Cardiac muscle cell (in vitro differentiated cells and primary cell): ENCODE data around the gene NR2C1. TPM values are rescaled to one million over a fixed set of nuclear protein-coding genes. Genes with fewer than 3 reads are reported as not detected.

ENCODE experiments used
- DNase-seq, 2 donors: peaks; one replicate each; pipeline versions ENCODE4 v3.0.0 to v3.0.0-alpha.2; 2010 to 2017; ENCODE audit warnings: low read depth in 1 of 2, low spot score in 1 of 2
- H3K27ac ChIP-seq: fragments of 200-600 bp; sonication (generic); 2 replicates; pipeline ENCODE4 v1.5.1; 2016
- H3K27me3 ChIP-seq: fragments of 200-600 bp; sonication (generic); 2 replicates; pipeline ENCODE4 v1.6.0; 2016; ENCODE audit warnings: control low read depth
- H3K36me3 ChIP-seq: fragments of 200-600 bp; sonication (generic); 2 replicates; pipeline ENCODE4 v1.5.1; 2016; ENCODE audit warnings: control low read depth
- H3K4me1 ChIP-seq: fragments of 200-600 bp; sonication (generic); 2 replicates; pipeline ENCODE4 v1.8.1; 2017; ENCODE audit warnings: low read depth, mild to moderate bottlenecking, mixed run types
- H3K4me3 ChIP-seq: fragments of 200-600 bp; sonication (generic); 2 replicates; pipeline ENCODE4 v1.5.1; 2016; ENCODE audit warnings: mild to moderate bottlenecking
- H3K9me3 ChIP-seq: fragments of 200-600 bp; sonication (generic); 2 replicates; pipeline ENCODE4 v1.5.1; 2017; ENCODE audit warnings: low read depth, mild to moderate bottlenecking, control low read depth
- polyA plus RNA-seq: library from polyadenylated mRNA; unstranded; fragments of >200 nt; fragmentation: Nextera tagmentation; extraction: Ambion mirVana; gene quantifications from 2 replicates; pipeline ENCODE4 v1.2.1, GENCODE V29; 2016
- total RNA-seq: library from RNA; depleted of rRNA; stranded (reverse); fragments of >200 nt; gene quantifications from 2 replicates; pipeline ENCODE4 v1.2.3, GENCODE V29; 2016
- TF ChIP-seq, protein P1 (sequence below): IDR thresholded peaks from 2 replicates; pipeline ENCODE4 v1.5.1; 2012; ENCODE audit warnings: low read depth, mild to moderate bottlenecking, low read length

NR2C1 gene
- total and polyA plus RNA-seq, 2 experiments from 2014 or later: 38.1 to 113 TPM

DNA sequence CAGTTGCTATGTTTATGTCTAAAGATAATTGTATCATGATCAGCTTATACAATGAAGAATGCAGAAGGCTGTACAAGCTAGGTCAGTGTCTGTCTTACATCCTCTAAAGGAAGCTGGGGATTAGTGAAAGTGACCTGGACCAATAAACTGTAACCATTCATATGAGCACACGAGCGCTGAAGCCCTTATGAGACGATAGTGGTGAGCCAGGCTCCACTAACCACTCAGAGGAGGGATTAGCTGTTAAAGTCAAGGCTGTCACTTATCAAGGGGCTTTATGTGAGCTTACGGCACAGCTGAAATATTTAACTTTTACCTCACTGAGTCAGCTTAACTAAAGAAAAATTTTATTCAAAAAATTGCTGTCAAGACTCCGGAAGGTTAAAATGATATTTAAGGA lies 100.2 kb downstream of the NR2C1 start:
- Histone ChIP-seq H3K36me3 (no peaks in the 10 kb centered on the region), H3K27ac (no peak overlapping the region), H3K4me3 (no peak overlapping the region), H3K27me3 (no peaks in the 10 kb centered on the region), H3K4me1 (no peaks in the 10 kb centered on the region), H3K9me3 (no peaks in the 10 kb centered on the region)
- DNase-seq: peak; percentile 23 to 33
- TF ChIP-seq, protein P1, sequence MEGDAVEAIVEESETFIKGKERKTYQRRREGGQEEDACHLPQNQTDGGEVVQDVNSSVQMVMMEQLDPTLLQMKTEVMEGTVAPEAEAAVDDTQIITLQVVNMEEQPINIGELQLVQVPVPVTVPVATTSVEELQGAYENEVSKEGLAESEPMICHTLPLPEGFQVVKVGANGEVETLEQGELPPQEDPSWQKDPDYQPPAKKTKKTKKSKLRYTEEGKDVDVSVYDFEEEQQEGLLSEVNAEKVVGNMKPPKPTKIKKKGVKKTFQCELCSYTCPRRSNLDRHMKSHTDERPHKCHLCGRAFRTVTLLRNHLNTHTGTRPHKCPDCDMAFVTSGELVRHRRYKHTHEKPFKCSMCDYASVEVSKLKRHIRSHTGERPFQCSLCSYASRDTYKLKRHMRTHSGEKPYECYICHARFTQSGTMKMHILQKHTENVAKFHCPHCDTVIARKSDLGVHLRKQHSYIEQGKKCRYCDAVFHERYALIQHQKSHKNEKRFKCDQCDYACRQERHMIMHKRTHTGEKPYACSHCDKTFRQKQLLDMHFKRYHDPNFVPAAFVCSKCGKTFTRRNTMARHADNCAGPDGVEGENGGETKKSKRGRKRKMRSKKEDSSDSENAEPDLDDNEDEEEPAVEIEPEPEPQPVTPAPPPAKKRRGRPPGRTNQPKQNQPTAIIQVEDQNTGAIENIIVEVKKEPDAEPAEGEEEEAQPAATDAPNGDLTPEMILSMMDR: no peak

DNA sequence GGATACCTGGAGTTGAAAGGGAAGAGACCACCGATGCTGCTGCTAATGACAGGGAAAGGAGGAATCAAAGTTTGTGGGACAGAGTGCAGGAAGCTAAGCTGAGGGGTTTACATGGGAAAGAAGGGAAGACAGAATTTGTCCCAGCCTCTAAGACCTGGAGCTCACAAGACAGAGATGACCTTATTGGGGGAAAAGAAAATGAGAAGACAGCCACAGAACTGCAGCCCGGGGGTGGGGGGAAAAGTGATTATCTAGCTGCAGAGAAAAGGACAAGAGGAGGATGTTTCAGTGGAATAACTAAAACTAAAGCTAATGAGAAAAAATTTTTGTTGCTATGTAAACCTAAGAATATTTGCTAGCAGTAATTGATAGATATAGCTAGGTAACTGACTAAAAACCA lies 100.6 kb downstream of the NR2C1 start:
- Histone ChIP-seq H3K27me3 (no peaks in the 10 kb centered on the region), H3K4me3 (no peak overlapping the region), H3K9me3 (no peaks in the 10 kb centered on the region), H3K36me3 (no peaks in the 10 kb centered on the region), H3K4me1 (no peaks in the 10 kb centered on the region), H3K27ac (no peak overlapping the region)
- TF ChIP-seq, protein P1: no peak
- no peak for DNase-seq

DNA sequence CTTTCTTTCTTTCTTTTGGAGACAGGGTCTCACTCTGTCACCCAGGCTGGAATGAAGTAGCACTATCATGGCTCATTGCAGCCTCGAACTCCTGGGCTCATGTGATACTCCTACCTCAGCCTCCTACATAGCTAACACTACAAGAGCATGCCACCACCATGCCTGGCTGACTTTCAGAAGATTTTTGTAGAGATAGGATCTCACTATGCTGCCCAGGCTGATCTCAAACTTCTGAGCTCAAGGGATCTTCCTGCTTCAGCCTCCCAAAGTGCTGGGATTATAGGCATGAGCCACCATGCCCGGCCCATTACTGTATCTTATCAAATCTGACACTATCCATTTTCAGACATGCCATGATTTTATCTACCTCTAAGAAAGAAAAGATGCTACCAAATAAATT lies 101.5 kb downstream of the NR2C1 start:
- Histone ChIP-seq H3K4me1 (no peaks in the 10 kb centered on the region), H3K27me3 (no peaks in the 10 kb centered on the region), H3K27ac (no peak overlapping the region), H3K36me3 (no peaks in the 10 kb centered on the region), H3K4me3 (no peak overlapping the region), H3K9me3 (no peaks in the 10 kb centered on the region)
- TF ChIP-seq, protein P1: no peak
- no peak for DNase-seq

DNA sequence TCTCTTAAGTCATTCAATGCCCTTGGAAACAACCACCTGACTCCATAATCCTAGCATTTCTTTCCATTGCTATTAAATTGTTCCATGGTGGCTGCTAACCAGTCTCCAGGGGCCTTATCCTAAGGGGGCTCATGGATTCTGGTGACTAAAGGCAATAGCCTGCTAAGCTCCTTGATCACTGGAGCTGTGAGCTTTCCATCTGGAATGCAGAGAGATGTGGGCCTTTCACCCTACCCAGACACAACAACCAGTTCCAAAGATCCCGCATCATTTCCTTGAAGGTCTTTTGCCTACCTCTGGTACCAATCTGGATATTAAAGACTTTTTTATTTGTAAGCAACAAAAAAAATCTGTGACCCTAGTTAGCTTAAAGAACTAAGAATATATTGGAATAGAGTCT lies 102.9 kb downstream of the NR2C1 start:
- Histone ChIP-seq H3K27ac (no peak overlapping the region), H3K36me3 (no peaks in the 10 kb centered on the region), H3K4me3 (no peak overlapping the region), H3K4me1 (no peaks in the 10 kb centered on the region), H3K27me3 (no peaks in the 10 kb centered on the region), H3K9me3 (no peaks in the 10 kb centered on the region)
- TF ChIP-seq, protein P1: no peak
- DNase-seq: no peak

Other genes starting within 250 kb of the NR2C1 start
- 157 and 209 TPM in 2 replicates for gene NDUFA12, start 69.9 kb downstream of the NR2C1 start, total RNA-seq
- gene NDUFA12, start 69.9 kb downstream of the NR2C1 start, polyA plus RNA-seq: 247 and 321 TPM in 2 replicates
- gene FGD6, start 143.8 kb upstream of the NR2C1 start, total RNA-seq: 12.4 and 19.4 TPM in 2 replicates
- gene FGD6, start 143.8 kb upstream of the NR2C1 start, polyA plus RNA-seq: 10.7 and 13.2 TPM in 2 replicates
- 50.6 and 52.5 TPM in 2 replicates for gene VEZT, start 144.2 kb upstream of the NR2C1 start, total RNA-seq
- 56.9 and 62.9 TPM in 2 replicates for gene VEZT, start 144.2 kb upstream of the NR2C1 start, polyA plus RNA-seq